ENCODE results near the gene SUGCT. TPM values are rescaled to one million over a fixed set of nuclear protein-coding genes. Genes with fewer than 3 reads are reported as not detected.
A peak's percentile ranks its signal among the peaks of the same experiment; 100 is the strongest.

Gene SUGCT
- total and polyA plus RNA-seq, 9 of the 15 experiments (the other 6 are each of a cell fraction or from before 2014, with no cell fraction given): 0.58 to 2.5 (median 1.4) TPM

GRCh38 chr7:40346554-40346953 is 211.7 kb downstream of the SUGCT start (continued):
- TF ChIP-seq CLOCK (CRISPR knock-in tag; IDR thresholded peaks at IDR 0.05; ENCODE audit: borderline replicate concordance): no peak
- TF ChIP-seq ARID2 (IDR thresholded peaks at IDR 0.05): no peak
- 0 out of 2 replicates have a peak, but pooled peaks have one; percentile 18 for TF ChIP-seq ZNF592 (IDR thresholded peaks at IDR 0.05)
- TF ChIP-seq NR2C1 (IDR thresholded peaks at IDR 0.05): no peak
- TF ChIP-seq NR2C1 (tag; IDR thresholded peaks at IDR 0.05): peak; percentile 32; the same call in 1 of the 2 replicates
- TF ChIP-seq HDAC3 (IDR thresholded peaks at IDR 0.05; ENCODE audit: borderline replicate concordance, partially characterized antibody): no peak
- no peak for TF ChIP-seq ZMIZ1 (IDR thresholded peaks at IDR 0.05; ENCODE audit: low read depth in 2 of 2, low read length in 2 of 2)
- no peak; the same call in 1 of the 2 replicates for TF ChIP-seq DMBX1 (CRISPR knock-in tag; IDR thresholded peaks at IDR 0.05; ENCODE audit: borderline replicate concordance)
- TF ChIP-seq BCOR (IDR thresholded peaks at IDR 0.05): no peak
- no peak for TF ChIP-seq TEAD4 (IDR thresholded peaks at IDR 0.05; ENCODE audit: low read length)
- no peak for TF ChIP-seq TEAD4 (CRISPR knock-in tag; IDR thresholded peaks at IDR 0.05; ENCODE audit: borderline replicate concordance)
- no peak for TF ChIP-seq XRCC3 (IDR thresholded peaks at IDR 0.05)
- TF ChIP-seq NFATC3 (IDR thresholded peaks at IDR 0.05): no peak

Measured in K562 (cell line).